B cell (primary cell): ENCODE results near the gene OTOF. TPM values are rescaled to one million over a fixed set of nuclear protein-coding genes. Genes with fewer than 3 reads are reported as not detected.

ENCODE experiments used
- ATAC-seq: fragments of 200-7000 bp; cut with Tn5 transposase; one replicate; pipeline ENCODE4 v1.10.0; 2021; ENCODE audit warnings: low read depth, mild to moderate bottlenecking, moderate number of reproducible peaks, moderate library complexity
- CTCF ChIA-PET: fragments of 350-600 bp; sonication (Branson Sonifier 250); formaldehyde crosslinking; loops from one replicate; lab custom pipeline; 2021; ENCODE audit warnings: antibody characterized with exemption, inconsistent platforms; lab: Charles Lee
- POLR2A ChIA-PET: fragments of 350-600 bp; sonication (Branson Sonifier 250); formaldehyde crosslinking; loops from one replicate; lab custom pipeline; 2021; ENCODE audit warnings: antibody characterized with exemption; lab: Charles Lee
- DNase-seq: peaks from one replicate; pipeline ENCODE4 v3.0.0; 2013
- H2AFZ ChIP-seq: 2 replicates; pipeline ENCODE4 v1.6.1; 2012; ENCODE audit warnings: mild to moderate bottlenecking, low read depth, low read length; ENCODE audit not compliant: insufficient read depth, poor library complexity, severe bottlenecking
- H3K27ac ChIP-seq, 2 donors: 1 replicate in 1 of 2; 2 replicates in 1 of 2; pipeline ENCODE4 v1.5.1; 2012 to 2013; ENCODE audit warnings: low read length in 2 of 2, mild to moderate bottlenecking in 2 of 2, moderate library complexity in 1 of 2
- H3K27me3 ChIP-seq, 4 experiments: fragments of 200-600 bp in 1 of 4; sonication (generic) in 1 of 4; replicated peaks in 1 of 4; 1 replicate in 2 of 4; 2 replicates in 2 of 4; pipeline versions ENCODE4 v1.6.1 to v1.7.0; 2013 to 2016; ENCODE audit warnings: low read length in 3 of 4, mild to moderate bottlenecking in 2 of 4, mixed read lengths in 1 of 4, moderate library complexity in 1 of 4; ENCODE audit not compliant: insufficient read depth in 4 of 4, control insufficient read depth in 3 of 4; ENCODE audit errors: control extremely low read depth in 1 of 4
- H3K36me3 ChIP-seq, 2 experiments: replicated peaks in 1 of 2; 1 replicate in 1 of 2; 2 replicates in 1 of 2; pipeline versions ENCODE4 v1.6.1 to v1.7.1; 2013; ENCODE audit warnings: low read length in 1 of 2; ENCODE audit not compliant: insufficient read depth in 2 of 2, control insufficient read depth in 1 of 2; ENCODE audit errors: control extremely low read depth in 1 of 2, extremely low read depth in 1 of 2
- H3K4me1 ChIP-seq, 2 donors: fragments of 200-600 bp in 1 of 2; sonication (generic) in 1 of 2; 1 replicate in 1 of 2; 2 replicates in 1 of 2; pipeline versions ENCODE4 v1.5.1 to v1.6.1; 2013 to 2017; ENCODE audit warnings: low read length in 2 of 2; ENCODE audit not compliant: control insufficient read depth in 2 of 2, insufficient read depth in 2 of 2
- H3K4me2 ChIP-seq: replicated peaks from 2 replicates; pipeline ENCODE3; 2012; ENCODE audit warnings: mild to moderate bottlenecking, low read depth, low read length; ENCODE audit not compliant: poor library complexity, severe bottlenecking
- H3K4me3 ChIP-seq, 5 experiments: fragments of 200-600 bp in 1 of 5; sonication (generic) in 1 of 5; 1 replicate in 3 of 5; 2 replicates in 2 of 5; pipeline versions ENCODE4 v1.5.1 to v1.7.0; 2011 to 2016; ENCODE audit warnings: low read length in 4 of 5, mild to moderate bottlenecking in 4 of 5, low read depth in 2 of 5, control low read depth in 1 of 5, moderate library complexity in 1 of 5; ENCODE audit not compliant: insufficient read depth in 1 of 5; ENCODE audit errors: control extremely low read depth in 1 of 5, extremely low read depth in 1 of 5
- H3K79me2 ChIP-seq: fragments of 200-600 bp; sonication (generic); one replicate; pipeline ENCODE4 v1.6.0; 2016; ENCODE audit warnings: low read length; ENCODE audit not compliant: control insufficient read depth, insufficient read depth
- H3K9ac ChIP-seq: fragments of 200-600 bp; sonication (generic); 2 replicates; pipeline ENCODE4 v1.6.1; 2017; ENCODE audit warnings: mild to moderate bottlenecking, low read length, moderate library complexity
- H3K9me3 ChIP-seq, 3 donors: one replicate each; pipeline versions ENCODE4 v1.6.1 to v1.7.1; 2013; ENCODE audit warnings: low read length in 2 of 3; ENCODE audit not compliant: control insufficient read depth in 2 of 3, insufficient read depth in 1 of 3; ENCODE audit errors: control extremely low read depth in 1 of 3
- H4K20me1 ChIP-seq: 2 replicates; pipeline ENCODE4 v1.6.0; 2012; ENCODE audit warnings: mild to moderate bottlenecking, low read length; ENCODE audit not compliant: insufficient read depth, control insufficient read depth, poor library complexity, severe bottlenecking
- H3K27ac Mint-ChIP-seq: one replicate; pipeline ENCODE4 v1.8.0; 2021; ENCODE audit warnings: mixed read lengths
- H3K27me3 Mint-ChIP-seq: one replicate; pipeline ENCODE4 v1.8.0; 2021; ENCODE audit warnings: mixed read lengths
- H3K4me1 Mint-ChIP-seq: one replicate; pipeline ENCODE4 v1.8.0; 2021; ENCODE audit warnings: mixed read lengths
- H3K4me3 Mint-ChIP-seq: one replicate; pipeline ENCODE4 v1.8.0; 2021; ENCODE audit warnings: mixed read lengths
- H3K9me3 Mint-ChIP-seq: one replicate; pipeline ENCODE4 v1.8.0; 2022; ENCODE audit warnings: mixed read lengths; ENCODE audit not compliant: insufficient read depth
- EZH2 ChIP-seq: IDR thresholded peaks from 2 replicates; pipeline ENCODE4 v1.6.1; 2012; ENCODE audit warnings: borderline replicate concordance, low read depth, mild to moderate bottlenecking, moderate library complexity, low read length; ENCODE audit not compliant: insufficient read depth, poor library complexity, severe bottlenecking
- WGBS: methylation state at CpG from one replicate; pipeline ENCODE4 v1.1.5; 2013; ENCODE audit warnings: missing lambda C conversion rate; ENCODE audit not compliant: insufficient coverage; 5-methylcytosine and 5-hydroxymethylcytosine counted together
- intact Hi-C: fragments of 100-400 bp; cut with micrococcal nuclease; formaldehyde crosslinking; loops from one replicate; pipeline ENCODE4 v1.10.0; 2022
- polyA plus RNA-seq: library from polyadenylated mRNA; depleted of rRNA; stranded (reverse); fragments of >200 nt; gene quantifications from 2 replicates; pipeline ENCODE4 v1.2.3, GENCODE V29; 2012
- total RNA-seq, 2 donors: library from RNA; stranded (reverse); fragments of 120-200 nt in 1 of 2; gene quantifications; 1 replicate in 1 of 2; 2 replicates in 1 of 2; pipeline versions ENCODE4 v1.2.3 to v1.2.4, GENCODE V29; 2013 to 2022
- TF ChIP-seq, protein P1 (sequence below): fragments of 200-600 bp; IDR thresholded peaks from one replicate; pipeline ENCODE4 v1.8.0; 2022; ENCODE audit warnings: antibody characterized with exemption, mild to moderate bottlenecking

OTOF gene
- total and polyA plus RNA-seq, 2 donors (not counting 1 experiment from before 2014, with no cell fraction given), result not detected

GRCh38 chr2:26475832-26476501 is 2.0 kb downstream of the OTOF start:
- no peak for ATAC-seq
- H3K4me2 ChIP-seq, result no peak overlapping the region
- H3K4me3 ChIP-seq, result no peak overlapping the region
- POLR2A ChIA-PET, result no interaction called here
- Mint-ChIP-seq H3K27ac (no peak overlapping the region), H3K4me3 (no peak overlapping the region), H3K27me3 (peaks cover 3% of the 10 kb centered on the region), H3K9me3 (peaks cover 4% of the 10 kb centered on the region), H3K4me1 (peaks cover 3% of the 10 kb centered on the region)
- 88% methylated on average over 18 of the region's 22 CpGs for WGBS
- H3K4me1 ChIP-seq, result no peaks in the 10 kb centered on the region
- CTCF ChIA-PET, result no interaction called here
- intact Hi-C loops, result no loop called here
- H3K79me2 ChIP-seq, result no peaks in the 10 kb centered on the region
- peaks cover 0 to 8% (median 0%) of the 10 kb centered on the region in 3 donors for H3K9me3 ChIP-seq
- H4K20me1 ChIP-seq, result no peaks in the 10 kb centered on the region
- no peak overlapping the region for H3K9ac ChIP-seq
- no peaks in the 10 kb centered on the region for H3K27me3 ChIP-seq
- H3K36me3 ChIP-seq, result no peaks in the 10 kb centered on the region
- TF ChIP-seq, protein P1, sequence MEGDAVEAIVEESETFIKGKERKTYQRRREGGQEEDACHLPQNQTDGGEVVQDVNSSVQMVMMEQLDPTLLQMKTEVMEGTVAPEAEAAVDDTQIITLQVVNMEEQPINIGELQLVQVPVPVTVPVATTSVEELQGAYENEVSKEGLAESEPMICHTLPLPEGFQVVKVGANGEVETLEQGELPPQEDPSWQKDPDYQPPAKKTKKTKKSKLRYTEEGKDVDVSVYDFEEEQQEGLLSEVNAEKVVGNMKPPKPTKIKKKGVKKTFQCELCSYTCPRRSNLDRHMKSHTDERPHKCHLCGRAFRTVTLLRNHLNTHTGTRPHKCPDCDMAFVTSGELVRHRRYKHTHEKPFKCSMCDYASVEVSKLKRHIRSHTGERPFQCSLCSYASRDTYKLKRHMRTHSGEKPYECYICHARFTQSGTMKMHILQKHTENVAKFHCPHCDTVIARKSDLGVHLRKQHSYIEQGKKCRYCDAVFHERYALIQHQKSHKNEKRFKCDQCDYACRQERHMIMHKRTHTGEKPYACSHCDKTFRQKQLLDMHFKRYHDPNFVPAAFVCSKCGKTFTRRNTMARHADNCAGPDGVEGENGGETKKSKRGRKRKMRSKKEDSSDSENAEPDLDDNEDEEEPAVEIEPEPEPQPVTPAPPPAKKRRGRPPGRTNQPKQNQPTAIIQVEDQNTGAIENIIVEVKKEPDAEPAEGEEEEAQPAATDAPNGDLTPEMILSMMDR, result no peak
- no peak for TF ChIP-seq EZH2
- no peak overlapping the region for H2AFZ ChIP-seq
- no peak overlapping the region for H3K27ac ChIP-seq
- DNase-seq, result no peak

GRCh38 chr2:26475037-26475436 is 2.9 kb downstream of the OTOF start:
- ChIA-PET POLR2A (no interaction called here), CTCF (no interaction called here)
- H3K4me1 Mint-ChIP-seq, result peaks cover 3% of the 10 kb centered on the region
- no peak overlapping the region for H3K27ac Mint-ChIP-seq
- H3K27me3 ChIP-seq, result peaks cover 0 to 3% (median 0%) of the 10 kb centered on the region in 4 experiments
- no peak overlapping the region for H3K9ac ChIP-seq
- no peak overlapping the region for H3K27ac ChIP-seq
- H2AFZ ChIP-seq, result no peak overlapping the region
- no peak overlapping the region for H3K4me3 Mint-ChIP-seq
- no peaks in the 10 kb centered on the region for H3K36me3 ChIP-seq
- no peaks in the 10 kb centered on the region for H3K79me2 ChIP-seq
- intact Hi-C loops, result no loop called here
- H3K9me3 ChIP-seq, result peaks cover 0 to 15% (median 0%) of the 10 kb centered on the region in 3 donors
- DNase-seq, result no peak
- H3K9me3 Mint-ChIP-seq, result peaks cover 4% of the 10 kb centered on the region
- TF ChIP-seq, protein P1, result no peak
- TF ChIP-seq EZH2, result no peak
- H3K4me2 ChIP-seq, result no peak overlapping the region
- no peak for ATAC-seq
- no peak overlapping the region for H3K4me3 ChIP-seq
- peaks cover 5% of the 10 kb centered on the region for H3K27me3 Mint-ChIP-seq
- H4K20me1 ChIP-seq, result no peaks in the 10 kb centered on the region
- no peaks in the 10 kb centered on the region for H3K4me1 ChIP-seq
- 92% methylated on average over 5 of the region's 6 CpGs for WGBS
